Measurements from ENCODE around the gene AGFG1.
"Not testable (repeated sequence)": the region's sequence is repeated elsewhere in the genome, so short reads cannot be mapped to it uniquely, and the experiment has no call there.

AGFG1 gene

DNA sequence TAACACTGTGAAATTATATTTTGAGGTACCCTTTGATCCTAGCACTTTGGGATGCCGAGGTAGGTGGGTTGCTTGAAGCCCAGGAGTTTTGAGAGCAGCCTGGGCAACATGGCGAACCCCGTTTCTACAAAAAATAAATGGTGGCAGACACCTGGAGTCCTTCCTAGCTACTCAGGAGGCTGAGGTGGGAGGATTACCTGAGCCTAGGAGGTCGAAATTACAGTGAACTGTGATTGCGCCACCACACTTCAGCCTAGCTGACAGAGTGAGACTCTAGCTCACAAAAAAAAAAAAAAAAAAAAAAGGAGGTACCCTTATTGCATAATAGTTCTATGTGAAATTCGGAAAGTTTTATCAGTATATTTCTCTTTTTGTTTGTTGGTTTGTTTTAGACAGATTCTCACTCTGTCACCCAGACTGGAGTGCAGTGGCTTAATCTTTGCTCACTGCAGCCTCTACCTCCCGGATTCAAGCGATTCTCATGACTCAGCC is 67.6 kb downstream of the AGFG1 start:
- DNase-seq: no peak

GRCh38 chr2:227540352-227540751 is 68.4 kb downstream of the AGFG1 start:
- DNase-seq: not testable (repeated sequence)

DNA sequence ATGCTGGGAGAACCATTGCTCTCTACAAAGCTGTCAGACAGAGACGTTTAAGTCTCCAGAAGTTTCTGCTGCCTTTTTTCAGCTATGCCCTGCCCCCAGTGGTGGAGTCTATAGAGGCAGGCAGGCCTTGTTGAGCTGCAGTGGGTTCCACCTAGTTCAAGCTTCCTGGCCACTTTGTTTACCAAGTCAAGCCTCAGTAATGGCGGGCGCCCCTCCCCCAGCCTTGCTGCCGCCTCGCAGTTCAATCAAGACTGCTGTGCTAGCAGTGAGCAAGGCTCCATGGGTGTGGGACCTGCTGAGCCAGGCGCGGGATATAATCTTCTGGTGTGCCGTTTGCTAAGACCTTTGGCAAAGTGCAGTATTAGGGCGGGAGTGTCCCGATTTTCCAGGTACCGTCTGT is 74.0 kb downstream of the AGFG1 start:
- no peak for DNase-seq

DNA sequence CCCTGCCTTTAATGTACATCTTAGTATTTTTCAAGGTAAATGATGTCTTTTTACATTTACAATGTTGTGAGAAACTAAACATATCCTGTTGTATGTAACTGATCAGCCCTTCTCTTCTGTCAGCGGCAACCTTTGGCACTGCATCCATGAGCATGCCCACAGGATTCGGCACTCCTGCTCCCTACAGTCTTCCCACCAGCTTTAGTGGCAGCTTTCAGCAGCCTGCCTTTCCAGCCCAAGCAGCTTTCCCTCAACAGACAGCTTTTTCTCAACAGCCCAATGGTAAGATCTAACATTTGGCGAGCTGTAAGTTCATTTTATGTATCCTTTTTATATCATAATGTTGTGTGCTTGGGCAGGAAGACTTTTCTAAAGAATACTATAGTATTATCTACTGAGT is 79.9 kb downstream of the AGFG1 start:
- no peak for DNase-seq

DNA sequence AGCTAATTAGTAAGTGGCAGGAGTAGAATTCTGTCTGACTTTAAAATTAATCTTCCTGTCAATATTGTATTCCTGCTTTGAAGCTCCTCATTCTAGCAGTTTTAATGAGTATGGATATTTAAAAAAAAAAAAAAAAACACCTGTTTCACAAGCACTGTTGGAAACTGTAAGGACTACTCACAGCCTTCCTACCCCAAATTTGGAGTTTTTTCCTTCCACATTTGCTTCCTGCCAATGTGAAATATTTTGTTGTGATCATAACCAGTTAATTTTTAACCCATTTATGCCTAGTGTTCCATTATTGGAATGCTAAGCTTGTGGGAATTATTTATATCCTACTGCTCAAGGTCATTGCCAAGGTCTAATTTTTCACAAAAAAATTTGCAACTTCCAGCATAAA is 90.6 kb downstream of the AGFG1 start:
- DNase-seq: no peak

GRCh38 chr2:227565080-227565479 is 93.1 kb downstream of the AGFG1 start:
- no peak for DNase-seq

- DNase-seq: no peak
Measured at GRCh38 chr2:227566012-227566411, 94.1 kb downstream of the AGFG1 start.

- no peak for DNase-seq
Measured at GRCh38 chr2:227568852-227569169, 96.9 kb downstream of the AGFG1 start.

GRCh38 chr2:227570615-227571014 is 98.7 kb downstream of the AGFG1 start:
- peak; percentile 4 for DNase-seq

GRCh38 chr2:227576110-227576509 is 104.2 kb downstream of the AGFG1 start:
- no peak for DNase-seq

DNA sequence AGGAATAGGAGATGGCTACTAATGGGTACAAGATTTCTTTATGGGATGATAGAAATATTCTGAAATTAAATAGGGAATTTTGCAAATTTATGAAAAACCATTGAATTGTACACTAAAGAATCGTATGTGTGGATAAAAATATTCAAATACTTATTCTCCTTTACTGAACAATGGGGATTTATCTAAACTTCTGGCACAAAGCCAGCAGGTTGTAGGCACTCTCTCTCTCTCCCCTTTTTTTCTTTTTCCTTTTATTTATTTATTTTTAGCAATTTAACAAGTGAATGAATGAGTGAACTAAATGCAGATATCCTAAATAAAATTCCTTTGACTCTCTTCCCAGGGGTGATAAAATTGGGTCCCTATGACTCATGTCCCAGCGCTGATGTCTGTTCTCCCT is 104.9 kb downstream of the AGFG1 start:
- DNase-seq: no peak

DNA sequence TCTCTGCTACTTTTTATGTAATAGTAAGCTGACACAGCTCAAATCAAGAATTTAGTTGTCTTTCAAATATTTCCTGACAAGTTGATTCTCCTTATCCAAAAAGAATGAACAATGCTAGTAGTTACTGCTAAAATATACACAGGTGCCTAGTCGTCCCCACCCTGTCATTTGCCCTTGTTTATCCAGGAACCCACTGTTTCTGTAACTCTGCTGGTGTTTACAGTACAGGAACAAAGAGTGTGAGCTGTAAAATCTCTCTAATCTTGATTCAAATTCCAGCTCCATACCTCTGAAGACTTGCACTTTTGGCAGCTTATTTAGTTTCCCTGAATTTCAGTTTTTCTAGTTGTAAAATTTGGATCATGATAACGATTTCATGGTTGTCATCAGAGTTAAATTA is 105.6 kb downstream of the AGFG1 start:
- DNase-seq: no peak

GRCh38 chr2:227578642-227579041 is 106.7 kb downstream of the AGFG1 start:
- no peak for DNase-seq

DNA sequence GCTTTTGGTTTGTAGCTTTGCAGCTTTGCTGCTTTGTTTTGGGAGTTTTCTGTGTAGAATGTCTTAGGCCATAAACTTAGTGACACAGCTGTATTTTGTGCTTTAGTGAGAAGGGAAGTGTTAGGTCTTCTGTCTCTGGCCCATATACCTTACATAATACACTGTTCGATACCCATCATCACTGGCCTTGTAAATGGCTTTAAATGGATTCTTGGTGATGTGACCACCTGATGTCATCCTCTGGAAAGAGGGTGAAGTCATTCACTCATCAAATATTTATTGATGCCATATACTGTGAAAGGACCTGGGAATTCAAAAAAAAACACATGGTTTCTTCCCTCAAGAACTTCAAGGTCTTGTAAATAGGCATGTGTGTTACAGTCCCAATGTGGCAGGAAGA is 107.8 kb downstream of the AGFG1 start:
- no peak for DNase-seq

GRCh38 chr2:227582369-227582768 is 110.4 kb downstream of the AGFG1 start:
- no peak for DNase-seq

GRCh38 chr2:227592694-227593387 is 120.9 kb downstream of the AGFG1 start:
- no peak for DNase-seq

DNA sequence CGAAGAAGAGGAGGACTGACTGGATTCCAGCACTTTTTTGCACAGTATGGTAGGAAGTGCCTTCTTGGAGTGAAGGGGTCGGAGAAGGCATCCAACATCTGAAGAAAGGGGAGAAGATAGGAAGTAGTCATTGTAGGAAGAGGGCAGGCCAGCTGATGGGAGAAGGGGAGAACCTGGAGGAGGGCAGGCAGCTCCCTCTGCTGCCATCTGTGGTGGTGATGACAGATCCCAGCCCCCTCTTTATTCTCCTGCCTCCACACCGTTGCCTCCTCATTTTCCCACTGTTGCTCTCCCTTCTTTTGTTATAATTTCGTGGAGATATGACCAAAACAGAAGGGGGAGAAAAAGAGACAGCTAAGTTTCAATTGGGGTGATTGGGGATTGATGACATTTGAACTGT is 123.8 kb downstream of the AGFG1 start:
- no peak for DNase-seq

DNA sequence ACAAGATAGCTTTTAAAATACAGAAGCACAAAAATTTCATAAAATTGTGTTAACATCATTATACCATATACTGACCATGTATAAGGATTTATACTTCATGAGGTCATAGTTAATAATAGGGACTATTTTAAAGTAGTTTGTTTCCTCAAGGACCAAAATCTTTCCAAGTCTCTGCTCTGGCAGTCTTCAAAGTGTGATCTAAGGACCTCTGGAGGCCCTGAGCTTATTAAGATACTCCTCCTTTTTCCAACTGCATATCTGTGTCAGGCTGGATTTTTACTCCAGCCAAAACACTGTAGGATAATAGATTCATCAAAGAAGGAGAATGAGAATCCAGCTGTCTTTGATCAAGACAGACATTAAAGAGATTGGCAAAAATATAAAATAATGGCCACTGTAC is 125.1 kb downstream of the AGFG1 start:
- DNase-seq: no peak

GRCh38 chr2:227597998-227598397 is 126.0 kb downstream of the AGFG1 start:
- DNase-seq: no peak

DNA sequence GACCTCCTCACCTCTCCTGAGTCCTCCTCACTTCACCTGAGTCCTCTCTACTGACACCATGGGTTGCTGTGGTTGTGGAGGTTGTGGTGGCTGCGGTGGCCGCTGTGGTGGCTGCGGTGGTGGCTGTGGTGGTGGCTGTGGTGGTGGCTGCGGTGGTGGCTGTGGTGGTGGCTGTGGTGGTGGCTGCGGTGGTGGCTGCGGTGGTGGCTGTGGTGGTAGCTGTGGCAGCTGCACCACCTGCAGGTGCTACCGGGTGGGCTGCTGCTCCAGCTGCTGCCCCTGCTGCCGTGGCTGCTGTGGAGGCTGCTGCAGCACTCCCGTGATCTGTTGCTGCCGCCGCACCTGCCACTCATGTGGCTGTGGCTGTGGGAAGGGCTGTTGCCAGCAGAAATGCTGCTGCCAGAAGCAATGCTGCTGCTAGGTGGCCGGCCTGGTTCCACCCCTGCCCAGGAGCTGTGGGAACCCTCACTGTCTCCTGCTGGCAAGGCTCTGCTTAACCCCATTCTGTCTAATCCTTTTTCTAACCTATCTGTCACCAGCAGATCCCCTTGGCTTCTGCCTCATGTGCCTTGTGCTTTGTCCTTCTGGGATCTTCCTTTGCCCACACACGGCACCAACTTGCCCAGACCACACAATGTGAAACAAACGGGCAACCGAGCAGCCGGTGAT is 127.0 kb downstream of the AGFG1 start, which contains the start of gene SCYGR2:
TSS of gene SCYGR2 (plus strand) at position 59 of the 669 bp plus-strand sequence. CDS start at position 59, 0 bp downstream.
- not testable (repeated sequence) for DNase-seq

- no peak for DNase-seq
Measured at GRCh38 chr2:227602358-227602757, 130.4 kb downstream of the AGFG1 start.

GRCh38 chr2:227606476-227606875 is 134.5 kb downstream of the AGFG1 start:
- no peak for DNase-seq

DNA sequence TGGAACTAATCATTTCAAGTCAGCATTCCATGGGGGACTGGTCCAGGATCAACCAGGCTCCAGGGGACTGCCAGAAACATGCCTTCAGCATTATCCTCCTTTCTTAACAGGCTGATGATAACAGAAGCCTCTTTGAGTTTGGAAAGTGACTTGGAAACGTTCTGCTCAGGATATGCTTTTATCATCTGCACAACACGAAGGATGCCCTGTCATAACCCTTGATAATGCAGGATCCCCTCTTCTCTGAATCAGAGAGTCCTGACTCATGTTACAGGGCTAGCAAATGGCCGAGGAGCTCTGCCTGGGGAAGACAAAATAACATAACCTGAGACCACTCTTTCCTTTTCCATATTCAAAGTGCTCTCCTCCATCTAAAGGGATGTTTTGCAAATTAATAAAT is 136.0 kb downstream of the AGFG1 start:
- DNase-seq: no peak

- no peak for DNase-seq
Measured at GRCh38 chr2:227608561-227609338, 136.8 kb downstream of the AGFG1 start.
